Right hindlimb (tissue), 1 donor: Measurements from ENCODE around the gene CRACDL.
"Not testable (repeated sequence)": the region's sequence is repeated elsewhere in the genome, so short reads cannot be mapped to it uniquely, and the experiment has no call there.

Source experiments
- DNase-seq: peaks from one replicate; pipeline ENCODE4 v3.0.0-alpha.2; 2018

The CRACDL gene

GRCh38 chr2:98881153-98881650 is 54.8 kb downstream of the CRACDL start:
- no peak for DNase-seq

GRCh38 chr2:98880266-98881152 is 55.5 kb downstream of the CRACDL start:
- DNase-seq = no peak

- DNase-seq = not testable (repeated sequence)
Measured at GRCh38 chr2:98877658-98878057, 58.4 kb downstream of the CRACDL start.

GRCh38 chr2:98876741-98877140 is 59.3 kb downstream of the CRACDL start:
- DNase-seq = no peak

GRCh38 chr2:98875746-98876145 is 60.3 kb downstream of the CRACDL start:
- DNase-seq = no peak

- no peak for DNase-seq
Measured at GRCh38 chr2:98875081-98875728, 60.8 kb downstream of the CRACDL start.

- DNase-seq = no peak
Measured at GRCh38 chr2:98874186-98874689, 61.8 kb downstream of the CRACDL start.

- DNase-seq = no peak
Measured at GRCh38 chr2:98872526-98872925, 63.5 kb downstream of the CRACDL start.

GRCh38 chr2:98871506-98871905 is 64.5 kb downstream of the CRACDL start:
- DNase-seq = no peak

- DNase-seq = no peak
Measured at GRCh38 chr2:98870516-98871158, 65.4 kb downstream of the CRACDL start.

- peak; percentile 35 for DNase-seq
Measured at GRCh38 chr2:98869870-98870269, 66.2 kb downstream of the CRACDL start.

- no peak for DNase-seq
Measured at GRCh38 chr2:98869272-98869641, 66.8 kb downstream of the CRACDL start.

GRCh38 chr2:98868548-98869271 is 67.3 kb downstream of the CRACDL start:
- no peak for DNase-seq

- DNase-seq = no peak
Measured at GRCh38 chr2:98867539-98868309, 68.3 kb downstream of the CRACDL start.

GRCh38 chr2:98866033-98866432 is 70.0 kb downstream of the CRACDL start:
- no peak for DNase-seq

- no peak for DNase-seq
Measured at GRCh38 chr2:98861601-98862000, 74.4 kb downstream of the CRACDL start.

- DNase-seq = no peak
Measured at GRCh38 chr2:98859323-98859722, 76.7 kb downstream of the CRACDL start.

GRCh38 chr2:98857001-98857400 is 79.0 kb downstream of the CRACDL start:
- DNase-seq = no peak

GRCh38 chr2:98854682-98855081 is 81.3 kb downstream of the CRACDL start:
- DNase-seq = no peak

GRCh38 chr2:98852932-98853331 is 83.1 kb downstream of the CRACDL start:
- no peak for DNase-seq

- DNase-seq = no peak
Measured at GRCh38 chr2:98850074-98850473, 86.0 kb downstream of the CRACDL start.

GRCh38 chr2:98849113-98849512 is 86.9 kb downstream of the CRACDL start:
- no peak for DNase-seq
